ENCODE measurements around the gene LARGE2.

GRCh38 chr11:45968901-45969300, 46.4 kb downstream of the LARGE2 start:
- TF ChIP-seq EP300 (IDR thresholded peaks at IDR 0.05), result no peak
- no peak for TF ChIP-seq POLR2AphosphoS5 (IDR thresholded peaks at IDR 0.05)
- TF ChIP-seq CTCF (IDR thresholded peaks at IDR 0.05), result no peak
